CD14-positive monocyte (primary cell): ENCODE data around the gene PCDHA10. TPM values are rescaled to one million over a fixed set of nuclear protein-coding genes. Genes with fewer than 3 reads are reported as not detected.

Experiments
- DNase-seq, 3 donors: peaks; one replicate each; pipeline ENCODE4 v3.0.0-alpha.2; 2011 to 2022
- H2AFZ ChIP-seq: 2 replicates; pipeline ENCODE4 v1.6.0; 2012; ENCODE audit warnings: mild to moderate bottlenecking, low read depth, low read length, inconsistent platforms; ENCODE audit not compliant: insufficient read depth, poor library complexity, severe bottlenecking
- H3K27ac ChIP-seq, 2 donors: 1 replicate in 1 of 2; 2 replicates in 1 of 2; pipeline ENCODE4 v1.5.1; 2012 to 2013; ENCODE audit warnings: low read length in 2 of 2, control low read depth in 1 of 2, inconsistent platforms in 1 of 2, low read depth in 1 of 2, mild to moderate bottlenecking in 1 of 2
- H3K27me3 ChIP-seq, 2 donors: one replicate each; pipeline versions ENCODE4 v1.6.0 to v1.6.1; 2011 to 2013; ENCODE audit warnings: low read length in 2 of 2; ENCODE audit not compliant: control insufficient read depth in 2 of 2, insufficient read depth in 2 of 2
- H3K36me3 ChIP-seq, 2 donors: replicated peaks in 1 of 2; 1 replicate in 1 of 2; 2 replicates in 1 of 2; pipeline versions ENCODE4 v1.5.1 to v1.6.1; 2012 to 2013; ENCODE audit warnings: low read length in 2 of 2, control low read depth in 1 of 2, inconsistent platforms in 1 of 2, mild to moderate bottlenecking in 1 of 2; ENCODE audit not compliant: insufficient read depth in 2 of 2, control insufficient read depth in 1 of 2
- H3K4me1 ChIP-seq, 2 donors: 1 replicate in 1 of 2; 2 replicates in 1 of 2; pipeline versions ENCODE4 v1.5.1 to v1.6.1; 2012 to 2013; ENCODE audit warnings: low read length in 2 of 2, control low read depth in 1 of 2, inconsistent platforms in 1 of 2, mild to moderate bottlenecking in 1 of 2, moderate library complexity in 1 of 2; ENCODE audit not compliant: insufficient read depth in 2 of 2, control insufficient read depth in 1 of 2
- H3K4me2 ChIP-seq: replicated peaks from 2 replicates; pipeline ENCODE3; 2012; ENCODE audit warnings: low read length, moderate library complexity, mild to moderate bottlenecking; ENCODE audit not compliant: poor library complexity, severe bottlenecking; ENCODE audit errors: extremely low read depth
- H3K4me3 ChIP-seq, 3 experiments: fragments of 200-600 bp in 1 of 3; sonication (generic) in 1 of 3; replicated peaks in 1 of 3; 1 replicate in 2 of 3; 2 replicates in 1 of 3; pipeline ENCODE4 v1.5.1; 2011 to 2013; ENCODE audit warnings: low read length in 3 of 3, mild to moderate bottlenecking in 3 of 3, control low read depth in 2 of 3, low read depth in 2 of 3, inconsistent platforms in 1 of 3, moderate library complexity in 1 of 3
- H3K79me2 ChIP-seq: 2 replicates; pipeline ENCODE4 v1.6.0; 2012; ENCODE audit warnings: mild to moderate bottlenecking, control low read depth, inconsistent platforms, low read length, moderate library complexity; ENCODE audit not compliant: insufficient read depth
- H3K9ac ChIP-seq: 2 replicates; pipeline ENCODE4 v1.6.0; 2017; ENCODE audit warnings: low read length, mild to moderate bottlenecking; ENCODE audit not compliant: insufficient read depth, poor library complexity, severe bottlenecking
- H3K9me3 ChIP-seq, 2 donors: replicated peaks in 1 of 2; 1 replicate in 1 of 2; 2 replicates in 1 of 2; pipeline versions ENCODE4 v1.5.1 to v1.6.1; 2012 to 2013; ENCODE audit warnings: low read length in 2 of 2, control low read depth in 1 of 2; ENCODE audit not compliant: control insufficient read depth in 1 of 2, insufficient read depth in 1 of 2
- H4K20me1 ChIP-seq: 2 replicates; pipeline ENCODE4 v1.6.0; 2012; ENCODE audit warnings: mild to moderate bottlenecking, low read length, control low read depth, moderate library complexity; ENCODE audit not compliant: insufficient read depth
- H3K27ac Mint-ChIP-seq, 7 donors: one replicate each; pipeline ENCODE4 v1.8.0; 2020; ENCODE audit warnings: mild to moderate bottlenecking in 7 of 7, mixed read lengths in 7 of 7, moderate library complexity in 6 of 7, inconsistent platforms in 2 of 7
- H3K27me3 Mint-ChIP-seq, 3 donors: one replicate each; pipeline ENCODE4 v1.8.0; 2021 to 2022; ENCODE audit warnings: low read depth in 3 of 3, mild to moderate bottlenecking in 3 of 3, mixed read lengths in 3 of 3, moderate library complexity in 3 of 3, inconsistent platforms in 1 of 3
- H3K36me3 Mint-ChIP-seq, 2 donors: one replicate each; pipeline ENCODE4 v1.8.0; 2020; ENCODE audit warnings: mixed read lengths in 2 of 2, inconsistent platforms in 1 of 2, mild to moderate bottlenecking in 1 of 2
- H3K4me1 Mint-ChIP-seq: one replicate; pipeline ENCODE4 v1.8.0; 2020; ENCODE audit warnings: mild to moderate bottlenecking, mixed read lengths
- H3K4me3 Mint-ChIP-seq, 2 donors: one replicate each; pipeline ENCODE4 v1.8.0; 2020; ENCODE audit warnings: mild to moderate bottlenecking in 2 of 2, mixed read lengths in 2 of 2, moderate library complexity in 1 of 2
- H3K9me3 Mint-ChIP-seq, 7 donors: one replicate each; pipeline ENCODE4 v1.8.0; 2020 to 2022; ENCODE audit warnings: mixed read lengths in 7 of 7, mild to moderate bottlenecking in 6 of 7, moderate library complexity in 6 of 7, inconsistent platforms in 2 of 7
- CTCF ChIP-seq: fragments of 200-600 bp; IDR thresholded peaks from one replicate; pipeline ENCODE4 v1.8.0; 2022; ENCODE audit warnings: antibody characterized with exemption, mild to moderate bottlenecking
- WGBS: methylation state at CpG from one replicate; pipeline ENCODE4 v1.1.5; 2013; ENCODE audit warnings: missing lambda C conversion rate; ENCODE audit not compliant: insufficient coverage; 5-methylcytosine and 5-hydroxymethylcytosine counted together
- intact Hi-C, 2 donors: fragments of 100-400 bp; cut with micrococcal nuclease; formaldehyde crosslinking; loops; one replicate each; pipeline versions ENCODE4 v1.15.0 to v1.15.1; 2023
- polyA plus RNA-seq, 3 donors: library from polyadenylated mRNA; depleted of rRNA in 1 of 3; unstranded in 2 of 3; stranded (reverse) in 1 of 3; fragments of 300-500 nt in 2 of 3; fragments of >200 nt in 1 of 3; fragmentation: Illumina TruSeq in 2 of 3; gene quantifications; 1 replicate in 2 of 3; 2 replicates in 1 of 3; pipeline ENCODE4 v1.2.3, GENCODE V29; 2012 to 2021

PCDHA10 gene
- polyA plus RNA-seq, 3 donors = not detected

- no peaks in the 10 kb centered on the region for H3K4me1 Mint-ChIP-seq
- peaks cover 0 to 7% of the 10 kb centered on the region in 2 donors for H3K36me3 Mint-ChIP-seq
- WGBS = 43% methylated on average over 103 of the region's 103 CpGs
- peaks cover 8 to 24% (median 18%) of the 10 kb centered on the region in 3 donors for H3K27me3 Mint-ChIP-seq
- Histone ChIP-seq H3K4me1 (no peaks in the 10 kb centered on the region), H3K4me2 (no peak overlapping the region), H3K79me2 (no peaks in the 10 kb centered on the region), H3K9me3 (peaks cover 26 to 53% of the 10 kb centered on the region in 2 donors), H4K20me1 (no peaks in the 10 kb centered on the region), H3K36me3 (no peaks in the 10 kb centered on the region), H3K4me3 (no peak overlapping the region), H3K27me3 (peaks cover 0 to 13% of the 10 kb centered on the region in 2 donors), H3K9ac (no peak overlapping the region), H2AFZ (no peak overlapping the region), H3K27ac (no peak overlapping the region)
- TF ChIP-seq CTCF = no peak
- no peak overlapping the region for H3K27ac Mint-ChIP-seq
- intact Hi-C loops = no loop called here
- H3K9me3 Mint-ChIP-seq = peaks cover 24 to 48% (median 36%) of the 10 kb centered on the region in 7 donors
- H3K4me3 Mint-ChIP-seq = peak overlapping the region in 1 of 2 donors; percentile 46
- no peak for DNase-seq
Measured at GRCh38 chr5:140835622-140836510, 19.8 kb upstream of the PCDHA10 start.

- no peaks in the 10 kb centered on the region for H3K36me3 Mint-ChIP-seq
- TF ChIP-seq CTCF = no peak
- Histone ChIP-seq H3K27ac (no peak within 1 kb of the TSS), H3K36me3 (no peaks in the 10 kb centered on the region), H3K27me3 (peaks cover 0 to 2% of the 10 kb centered on the region in 2 donors), H3K9me3 (peaks cover 34 to 41% of the 10 kb centered on the region in 2 donors), H3K4me1 (no peaks in the 10 kb centered on the region), H4K20me1 (no peaks in the 10 kb centered on the region), H2AFZ (no peak within 1 kb of the TSS), H3K4me3 (no peak within 1 kb of the TSS), H3K4me2 (no peak within 1 kb of the TSS), H3K9ac (no peak within 1 kb of the TSS), H3K79me2 (no peaks in the 10 kb centered on the region)
- peaks cover 26 to 48% (median 34%) of the 10 kb centered on the region in 7 donors for H3K9me3 Mint-ChIP-seq
- intact Hi-C loops = no loop called here
- H3K27me3 Mint-ChIP-seq = peaks cover 3 to 23% (median 12%) of the 10 kb centered on the region in 3 donors
- no peak within 1 kb of the TSS for H3K4me3 Mint-ChIP-seq
- H3K27ac Mint-ChIP-seq = no peak within 1 kb of the TSS
- H3K4me1 Mint-ChIP-seq = no peaks in the 10 kb centered on the region
- no peak for DNase-seq
- WGBS = 30% methylated on average over 24 of the region's 47 CpGs
Measured at GRCh38 chr5:140840978-140841962, 14.4 kb upstream of the PCDHA10 start, which contains the start of gene PCDHA8. PCDHA8 (plus strand) TSS chr5:140841187; CDS start chr5:140841322, 135 bp downstream.
